Thymus (tissue), 11 donors: Measurements from ENCODE around the gene IGF1R. TPM values are rescaled to one million over a fixed set of nuclear protein-coding genes. Genes with fewer than 3 reads are reported as not detected.

Experiments used
- DNase-seq, 9 donors: peaks; one replicate each; pipeline ENCODE4 v3.0.0-alpha.2; 2013; ENCODE audit warnings: low spot score in 9 of 9, low read depth in 6 of 9, missing footprints in 1 of 9
- H3K27ac ChIP-seq, 2 donors: one replicate each; pipeline ENCODE4 v1.5.1; 2013; ENCODE audit warnings: control low read depth in 1 of 2, low read depth in 1 of 2, low read length in 1 of 2, mild to moderate bottlenecking in 1 of 2, moderate library complexity in 1 of 2
- H3K27me3 ChIP-seq, 2 donors: one replicate each; pipeline ENCODE4 v1.5.1; 2013; ENCODE audit warnings: low read length in 1 of 2; ENCODE audit not compliant: control insufficient read depth in 2 of 2, insufficient read depth in 1 of 2
- H3K36me3 ChIP-seq, 2 donors: one replicate each; pipeline ENCODE4 v1.5.1; 2013; ENCODE audit warnings: low read length in 1 of 2, mild to moderate bottlenecking in 1 of 2, moderate library complexity in 1 of 2; ENCODE audit not compliant: control insufficient read depth in 2 of 2, insufficient read depth in 2 of 2
- H3K4me1 ChIP-seq, 2 donors: one replicate each; pipeline ENCODE4 v1.5.1; 2013; ENCODE audit warnings: low read length in 2 of 2; ENCODE audit not compliant: control insufficient read depth in 2 of 2, insufficient read depth in 2 of 2
- H3K4me3 ChIP-seq, 2 donors: one replicate each; pipeline ENCODE4 v1.5.1; 2013; ENCODE audit warnings: low read length in 2 of 2, control low read depth in 1 of 2, mild to moderate bottlenecking in 1 of 2
- H3K9me3 ChIP-seq, 2 donors: one replicate each; pipeline ENCODE4 v1.5.1; 2013; ENCODE audit warnings: low read length in 1 of 2, mild to moderate bottlenecking in 1 of 2; ENCODE audit not compliant: control insufficient read depth in 2 of 2, insufficient read depth in 1 of 2
- WGBS: extraction: QIAGEN DNeasy Blood & Tissue Kit; methylation state at CpG from one replicate; pipeline ENCODE4 v1.1.7; 2013; 5-methylcytosine and 5-hydroxymethylcytosine counted together
- polyA plus RNA-seq: library from polyadenylated mRNA; stranded (reverse); fragments of 200-250 nt; gene quantifications from one replicate; pipeline ENCODE4 v1.2.3, GENCODE V29; 2013
- total RNA-seq: library from RNA; stranded (reverse); fragments of 120-200 nt; gene quantifications from one replicate; pipeline ENCODE4 v1.2.4, GENCODE V29; 2013
- donor health status: healthy.

The IGF1R gene
- total and polyA plus RNA-seq, 2 donors, result 10.0 to 11.0 TPM

DNA sequence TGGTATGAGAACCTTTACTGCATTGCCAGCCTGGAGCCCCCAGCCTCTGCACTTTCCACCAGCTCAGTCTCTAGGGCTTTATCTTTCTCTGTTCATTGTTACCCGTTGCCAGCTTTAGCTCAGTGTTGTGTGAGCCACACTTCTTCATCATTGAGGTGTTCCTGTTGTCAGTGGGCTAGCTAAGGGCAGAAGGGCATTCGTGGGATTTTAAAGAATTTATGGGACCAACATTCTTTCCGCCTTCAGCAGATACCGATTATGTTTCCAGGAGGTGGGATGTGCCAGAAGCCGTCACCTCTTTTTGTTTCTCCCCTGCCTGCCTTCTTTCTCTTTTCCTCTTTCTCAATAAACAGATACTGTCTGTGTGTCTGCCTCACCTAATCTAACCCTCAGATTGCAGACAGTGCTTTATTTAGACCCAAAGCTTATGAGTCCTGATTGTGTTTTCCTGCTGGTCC is 294.7 kb downstream of the IGF1R start:
- DNase-seq, result no peak
- Histone ChIP-seq H3K4me1 (peaks cover 49 to 87% of the 10 kb centered on the region in 2 donors), H3K27me3 (no peaks in the 10 kb centered on the region), H3K27ac (peak overlapping the region; percentile 19 to 72), H3K9me3 (peaks cover 0 to 3% of the 10 kb centered on the region in 2 donors), H3K4me3 (no peak overlapping the region), H3K36me3 (peaks cover 19 to 46% of the 10 kb centered on the region in 2 donors)
- 95% methylated on average over 5 of the region's 5 CpGs for WGBS

DNA sequence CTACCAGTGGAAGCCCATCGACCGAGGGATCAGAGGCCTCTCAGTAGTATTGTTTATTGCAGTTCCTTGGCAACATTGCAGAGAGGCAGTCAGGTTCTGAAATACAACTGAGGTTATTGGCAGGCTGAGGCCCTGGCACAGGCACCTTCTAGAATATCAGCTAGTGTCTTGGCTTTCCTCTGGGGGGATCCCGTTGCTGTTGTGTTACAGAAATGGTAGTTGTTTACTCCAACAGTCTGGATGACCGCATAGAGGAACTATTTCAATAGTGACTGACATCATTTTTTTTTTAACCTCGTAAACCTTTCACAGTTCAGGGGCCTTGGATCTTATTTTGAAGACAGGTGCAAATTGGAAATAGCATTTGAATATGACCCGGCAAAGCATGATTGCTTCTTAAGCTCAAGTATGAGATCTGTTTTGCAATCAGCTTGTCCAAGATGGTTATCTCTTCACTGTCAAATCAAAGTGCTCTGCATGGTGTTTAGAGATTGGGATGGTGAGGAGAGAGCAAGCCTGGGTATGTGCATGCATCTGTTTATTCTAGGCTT is 295.3 kb downstream of the IGF1R start:
- H3K27ac ChIP-seq, result peak overlapping the region; percentile 19 to 72
- no peaks in the 10 kb centered on the region for H3K27me3 ChIP-seq
- DNase-seq, result peak in 1 of 9 donors; percentile 48
- peaks cover 0 to 3% of the 10 kb centered on the region in 2 donors for H3K9me3 ChIP-seq
- H3K36me3 ChIP-seq, result peaks cover 24 to 50% of the 10 kb centered on the region in 2 donors
- H3K4me3 ChIP-seq, result no peak overlapping the region
- peaks cover 48 to 87% of the 10 kb centered on the region in 2 donors for H3K4me1 ChIP-seq
- WGBS, result 49% methylated on average over 6 of the region's 6 CpGs

DNA sequence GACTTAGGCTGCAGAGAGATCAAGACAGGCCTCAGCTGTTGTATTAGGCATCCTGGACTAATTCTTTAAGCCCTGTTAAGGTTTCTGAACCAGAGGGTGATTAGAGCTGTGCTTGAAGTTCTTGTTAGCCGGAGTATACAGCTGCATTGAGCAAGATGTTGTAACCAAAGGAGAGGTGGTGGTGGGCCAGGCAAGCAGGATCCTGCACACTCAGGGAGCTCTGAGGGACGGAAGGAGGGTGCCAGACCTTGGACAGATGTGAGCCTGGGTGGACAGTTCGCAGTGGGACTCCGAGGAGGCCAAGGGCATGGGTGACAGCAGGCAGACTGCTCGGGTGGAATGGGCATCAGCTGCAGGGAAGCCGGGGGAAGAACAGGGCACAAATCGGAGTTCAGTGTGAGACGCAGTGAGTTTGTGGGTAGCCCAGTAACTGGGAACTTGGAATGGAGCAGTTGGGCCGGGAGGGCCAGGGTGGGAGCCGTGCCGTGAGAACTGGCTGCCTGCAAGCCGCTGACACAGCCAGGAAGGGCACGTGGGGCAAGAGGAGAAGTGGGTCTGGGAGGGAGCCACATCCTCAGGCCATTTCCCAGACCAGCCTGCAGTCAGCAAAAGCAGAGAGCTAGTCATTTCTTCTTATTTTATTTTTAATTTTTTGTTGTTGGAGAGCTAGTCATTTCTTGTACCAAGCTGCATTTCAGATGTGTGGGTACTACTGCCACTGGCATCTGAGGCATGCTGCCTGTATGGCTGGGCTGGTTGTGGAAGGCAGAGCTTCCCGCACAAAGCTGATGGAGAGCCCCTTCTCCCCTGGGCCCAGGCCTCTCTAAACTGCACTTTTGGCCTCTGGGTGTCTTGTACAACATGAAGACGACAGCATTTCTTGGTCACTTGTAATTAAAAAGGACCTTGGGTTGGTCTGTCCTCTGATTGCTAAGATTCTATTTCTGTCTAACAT is 298.2 kb downstream of the IGF1R start:
- Histone ChIP-seq H3K4me1 (peaks cover 54 to 93% of the 10 kb centered on the region in 2 donors), H3K9me3 (no peaks in the 10 kb centered on the region), H3K4me3 (no peak overlapping the region), H3K27me3 (no peaks in the 10 kb centered on the region), H3K36me3 (peaks cover 13 to 46% of the 10 kb centered on the region in 2 donors), H3K27ac (peak overlapping the region in 1 of 2 donors; percentile 4)
- DNase-seq, result no peak
- WGBS, result 54% methylated on average over 15 of the region's 15 CpGs

DNA sequence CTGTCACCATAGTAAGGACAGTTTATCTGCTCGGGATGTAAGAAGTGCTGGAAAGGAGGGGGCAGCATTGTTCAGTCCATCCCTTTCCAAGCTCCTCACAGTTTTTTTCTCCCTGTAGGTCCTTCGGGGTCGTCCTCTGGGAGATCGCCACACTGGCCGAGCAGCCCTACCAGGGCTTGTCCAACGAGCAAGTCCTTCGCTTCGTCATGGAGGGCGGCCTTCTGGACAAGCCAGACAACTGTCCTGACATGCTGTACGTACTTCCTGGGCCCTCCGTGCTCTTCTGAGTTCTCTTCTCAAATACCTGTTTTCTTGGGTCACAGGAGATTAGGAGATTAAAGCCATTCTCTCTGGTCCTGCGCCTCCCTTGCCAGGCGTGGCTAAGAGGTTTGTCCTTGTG is 300.1 kb downstream of the IGF1R start:
- DNase-seq, result no peak
- H3K9me3 ChIP-seq, result no peaks in the 10 kb centered on the region
- H3K36me3 ChIP-seq, result peaks cover 13 to 30% of the 10 kb centered on the region in 2 donors
- no peaks in the 10 kb centered on the region for H3K27me3 ChIP-seq
- no peak overlapping the region for H3K27ac ChIP-seq
- no peak overlapping the region for H3K4me3 ChIP-seq
- 97% methylated on average over 13 of the region's 13 CpGs for WGBS
- peaks cover 65 to 99% of the 10 kb centered on the region in 2 donors for H3K4me1 ChIP-seq

DNA sequence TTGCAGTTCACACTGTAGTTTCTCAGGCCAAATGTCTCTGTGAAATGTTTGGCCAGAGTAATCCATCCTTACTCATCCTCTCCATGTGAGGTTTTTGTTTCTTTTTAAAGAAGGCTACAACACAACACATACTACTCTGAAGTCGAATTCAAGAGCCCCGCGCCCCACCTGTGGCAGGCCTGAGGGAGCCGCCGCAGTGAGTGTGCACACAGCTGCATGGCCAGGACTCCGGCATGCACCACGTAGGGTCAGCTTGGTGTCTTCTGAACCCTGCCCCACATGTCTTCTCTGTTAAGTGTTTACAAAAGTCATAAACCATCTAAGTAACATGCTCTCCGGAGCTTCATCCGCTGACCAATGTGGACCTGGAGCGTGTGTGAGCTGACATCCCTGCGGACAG is 300.6 kb downstream of the IGF1R start:
- peak in 1 of 9 donors; percentile 44 for DNase-seq
- H3K36me3 ChIP-seq, result peaks cover 13 to 30% of the 10 kb centered on the region in 2 donors
- H3K27ac ChIP-seq, result no peak overlapping the region
- peaks cover 65 to 99% of the 10 kb centered on the region in 2 donors for H3K4me1 ChIP-seq
- no peak overlapping the region for H3K4me3 ChIP-seq
- 68% methylated on average over 11 of the region's 11 CpGs for WGBS
- H3K27me3 ChIP-seq, result no peaks in the 10 kb centered on the region
- H3K9me3 ChIP-seq, result no peaks in the 10 kb centered on the region

DNA sequence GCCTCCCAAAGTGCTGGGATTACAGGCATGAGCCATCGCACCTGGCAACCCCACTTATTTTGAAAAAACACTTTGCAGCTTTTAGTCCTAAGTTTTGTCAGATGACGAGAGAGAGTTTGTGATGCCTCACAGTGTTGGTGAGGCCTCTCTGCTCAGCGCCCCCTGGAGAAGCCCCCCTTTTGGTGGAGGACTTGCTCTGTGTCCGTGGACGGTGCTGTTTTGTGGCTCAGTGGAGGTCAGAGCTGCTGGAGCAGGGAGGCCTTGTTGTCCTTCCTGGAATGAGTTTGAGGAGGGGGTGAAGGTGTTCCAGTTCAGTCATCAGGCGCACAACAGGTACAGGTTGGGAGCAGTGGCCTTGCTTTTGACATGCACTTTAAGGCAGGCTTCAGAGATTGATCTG is 301.3 kb downstream of the IGF1R start:
- no peak for DNase-seq
- 86% methylated on average over 6 of the region's 6 CpGs for WGBS
- Histone ChIP-seq H3K9me3 (no peaks in the 10 kb centered on the region), H3K27me3 (no peaks in the 10 kb centered on the region), H3K27ac (peak overlapping the region in 1 of 2 donors; percentile 92), H3K4me3 (no peak overlapping the region), H3K4me1 (peaks cover 65 to 99% of the 10 kb centered on the region in 2 donors), H3K36me3 (peaks cover 12 to 30% of the 10 kb centered on the region in 2 donors)

DNA sequence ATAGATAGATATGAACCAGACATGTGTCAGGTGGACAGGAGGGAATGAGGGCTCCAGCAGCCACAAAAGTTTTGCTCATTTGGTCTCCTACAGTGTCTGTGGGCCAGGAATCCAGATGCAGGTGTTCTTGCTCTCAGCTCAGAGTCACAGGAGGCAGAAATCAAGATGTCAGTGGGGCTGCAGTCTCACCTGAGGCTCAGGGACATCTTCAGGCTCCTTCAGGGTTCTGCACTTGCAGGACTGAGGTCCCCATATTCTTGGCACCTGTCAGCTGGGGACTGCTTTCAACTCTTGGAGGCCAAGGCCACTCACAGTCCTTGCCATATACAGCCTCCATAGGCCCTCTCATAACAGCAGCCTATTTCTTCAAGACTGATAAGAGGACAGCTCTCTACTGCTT is 301.9 kb downstream of the IGF1R start:
- Histone ChIP-seq H3K4me1 (peaks cover 65 to 99% of the 10 kb centered on the region in 2 donors), H3K27ac (peak overlapping the region in 1 of 2 donors; percentile 92), H3K36me3 (peaks cover 8 to 28% of the 10 kb centered on the region in 2 donors)

DNA sequence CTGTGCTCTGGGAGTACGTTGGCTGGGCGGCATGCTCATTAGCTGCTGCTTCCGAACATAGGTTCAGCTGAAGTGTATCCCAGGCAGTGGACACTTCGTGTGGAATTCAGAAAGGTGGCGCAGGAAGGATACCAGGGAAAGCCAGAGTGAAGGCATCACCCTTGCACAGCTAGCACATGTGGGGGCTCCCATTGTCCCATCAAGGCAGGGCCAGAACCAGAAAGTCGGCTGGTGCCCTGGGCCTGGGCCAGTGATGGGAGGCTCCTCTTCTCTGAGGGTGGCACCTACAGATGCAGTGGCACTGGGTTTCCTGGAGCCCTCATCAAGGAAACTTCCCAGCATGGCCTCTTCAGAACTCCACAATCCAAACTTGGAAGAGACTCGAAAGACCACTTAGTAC is 302.7 kb downstream of the IGF1R start:
- Histone ChIP-seq H3K4me1 (peaks cover 68 to 99% of the 10 kb centered on the region in 2 donors), H3K27ac (peak overlapping the region in 1 of 2 donors; percentile 92), H3K36me3 (peaks cover 8 to 25% of the 10 kb centered on the region in 2 donors), H3K9me3 (no peaks in the 10 kb centered on the region), H3K27me3 (no peaks in the 10 kb centered on the region), H3K4me3 (no peak overlapping the region)
- WGBS, result 96% methylated on average over 7 of the region's 7 CpGs
- DNase-seq, result no peak

More for the DNA sequence above, 301.9 kb downstream of the IGF1R start:
- Histone ChIP-seq H3K27me3 (no peaks in the 10 kb centered on the region), H3K9me3 (no peaks in the 10 kb centered on the region), H3K4me3 (no peak overlapping the region)
- DNase-seq, result peak in 1 of 9 donors; percentile 51
